GM19328 (cell line): ENCODE measurements around the gene PPP2R2B.
"Not testable (repeated sequence)": the region's sequence is repeated elsewhere in the genome, so short reads cannot be mapped to it uniquely, and the experiment has no call there.

Source experiments
- ATAC-seq: cut with Tn5 transposase; IDR thresholded peaks from one replicate; pipeline ENCODE4 v1.9.1; 2021; ENCODE audit warnings: mild to moderate bottlenecking, moderate library complexity; ENCODE audit not compliant: unreplicated experiment

The PPP2R2B gene

DNA sequence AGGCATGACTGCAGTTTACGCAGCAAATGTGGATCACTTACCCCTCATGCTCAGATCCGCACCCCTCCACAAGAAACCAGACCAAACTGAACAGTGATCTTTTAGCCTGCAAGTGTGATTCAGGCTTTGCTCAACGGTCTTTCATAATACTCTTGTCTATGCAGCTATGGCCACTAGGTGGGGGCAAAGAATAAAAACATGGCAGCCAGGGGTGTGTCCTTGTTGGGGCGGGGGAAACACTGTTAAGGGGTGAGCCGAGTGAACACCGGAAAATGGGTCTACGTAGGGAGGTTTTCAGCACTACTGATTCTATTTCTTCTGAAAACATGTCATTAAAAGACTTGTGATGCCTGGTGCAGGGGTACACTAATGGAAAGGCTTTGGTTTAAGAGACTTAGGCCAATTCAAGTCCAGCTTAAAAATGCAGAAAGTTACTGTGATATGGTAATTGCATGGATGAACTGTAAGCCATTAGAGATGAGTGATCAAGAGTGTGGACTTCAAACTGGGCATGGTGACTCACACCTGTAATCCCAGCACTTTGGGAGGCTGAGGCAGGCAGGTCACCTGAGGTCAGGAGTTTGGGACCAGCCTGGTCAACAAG lies 312.7 kb downstream of the PPP2R2B start:
- ATAC-seq, result peak; percentile 97

DNA sequence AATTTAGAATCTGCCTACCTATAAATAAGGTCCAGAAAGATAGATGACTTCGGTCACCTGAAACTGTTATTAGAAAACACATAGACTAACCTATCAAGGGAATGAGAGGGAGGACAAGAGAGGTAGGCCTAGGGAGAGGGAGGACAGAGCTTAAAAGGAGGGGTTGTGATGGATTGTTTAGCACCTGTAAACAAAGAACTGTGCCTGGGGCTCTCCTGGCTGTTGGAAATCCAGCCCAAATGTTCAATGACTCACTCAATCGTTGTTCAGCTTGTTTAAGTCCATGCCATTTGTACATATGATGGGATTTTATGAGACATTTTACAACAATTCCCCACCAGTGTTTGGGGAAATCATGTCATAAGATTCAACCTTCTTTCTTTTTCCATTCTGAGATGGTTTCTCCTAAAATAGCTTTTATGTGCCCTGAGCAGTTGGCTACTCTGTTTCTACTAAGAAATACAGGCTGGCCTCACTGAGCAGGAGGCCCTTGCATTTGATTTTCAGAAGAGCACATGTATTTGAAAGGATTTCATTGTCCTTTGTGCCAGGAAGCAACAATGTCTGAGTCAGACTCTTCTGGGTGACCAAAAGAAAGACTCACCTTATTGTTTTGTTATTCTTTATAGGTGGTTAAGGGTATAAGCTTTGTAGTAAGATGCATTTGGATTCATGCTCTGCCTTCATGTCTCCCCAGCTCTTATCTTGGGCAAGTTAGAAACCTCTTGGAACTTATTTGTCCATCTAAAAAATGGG lies 314.4 kb downstream of the PPP2R2B start:
- no peak for ATAC-seq

DNA sequence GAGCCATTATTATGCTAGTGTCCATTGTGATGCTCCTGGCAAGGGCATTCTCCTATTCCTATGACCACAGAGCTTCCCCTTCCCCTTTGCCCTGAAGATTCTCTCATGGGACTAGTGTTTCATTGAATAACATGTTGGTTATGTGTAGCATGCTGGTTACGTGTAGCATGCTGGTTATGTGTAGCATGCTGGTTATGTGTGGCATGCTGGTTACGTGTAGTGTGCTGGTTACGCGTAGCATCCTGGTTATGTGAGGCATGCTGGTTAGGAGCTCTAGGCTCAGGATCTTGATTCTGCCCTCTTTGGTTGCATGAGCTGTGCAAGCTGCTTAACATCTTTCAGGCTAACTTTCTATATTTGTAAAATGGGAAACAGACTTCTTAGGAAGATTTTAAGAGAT lies 316.1 kb downstream of the PPP2R2B start:
- ATAC-seq, result no peak

DNA sequence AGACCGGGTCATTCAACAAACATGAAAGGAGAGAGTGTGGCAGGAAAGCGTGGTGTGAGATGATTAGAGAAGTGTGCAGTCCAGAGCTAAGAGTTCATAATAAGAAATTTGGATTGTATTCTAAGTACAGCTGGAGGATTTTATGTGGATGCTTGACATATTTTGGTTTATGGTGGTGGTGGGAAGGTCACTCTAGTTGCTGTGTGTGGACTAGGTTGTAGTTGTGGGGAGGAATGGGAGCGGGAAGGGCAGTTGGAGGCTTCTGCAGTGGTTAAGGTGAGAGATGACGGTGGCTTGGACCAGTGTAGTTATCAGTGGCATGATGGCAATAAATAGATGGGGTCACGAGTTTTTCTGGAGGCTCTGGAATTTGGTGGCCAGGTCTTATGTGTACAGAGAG lies 316.8 kb downstream of the PPP2R2B start:
- ATAC-seq, result no peak

DNA sequence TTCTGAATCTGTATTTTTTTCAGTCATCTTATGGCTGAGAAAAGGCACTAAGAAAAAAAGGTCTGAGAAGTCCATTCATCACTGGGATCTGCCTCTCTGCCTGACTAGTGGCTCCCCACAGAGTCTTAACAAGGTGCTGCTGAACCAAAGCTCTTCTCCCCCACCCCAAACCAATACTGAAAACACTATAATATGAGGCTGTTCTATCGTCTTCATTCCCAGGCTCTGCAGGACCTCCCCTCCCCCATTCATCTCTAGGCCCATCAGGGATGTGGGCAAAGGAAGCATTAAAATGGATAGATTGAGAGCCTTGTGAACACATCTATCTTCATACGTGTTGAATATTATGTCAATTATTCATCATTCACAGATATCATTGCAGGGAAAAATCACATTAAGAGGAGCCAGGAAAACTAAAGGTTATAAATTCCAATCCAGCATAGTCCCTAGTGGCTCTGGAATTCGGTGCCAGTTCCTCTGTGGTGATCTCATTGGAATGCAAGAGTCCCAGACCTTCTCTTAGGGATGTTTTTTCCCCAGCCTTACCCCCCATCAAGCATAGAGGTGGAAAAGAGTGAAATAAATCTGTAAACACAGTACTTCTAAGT lies 318.2 kb downstream of the PPP2R2B start:
- ATAC-seq, result no peak

DNA sequence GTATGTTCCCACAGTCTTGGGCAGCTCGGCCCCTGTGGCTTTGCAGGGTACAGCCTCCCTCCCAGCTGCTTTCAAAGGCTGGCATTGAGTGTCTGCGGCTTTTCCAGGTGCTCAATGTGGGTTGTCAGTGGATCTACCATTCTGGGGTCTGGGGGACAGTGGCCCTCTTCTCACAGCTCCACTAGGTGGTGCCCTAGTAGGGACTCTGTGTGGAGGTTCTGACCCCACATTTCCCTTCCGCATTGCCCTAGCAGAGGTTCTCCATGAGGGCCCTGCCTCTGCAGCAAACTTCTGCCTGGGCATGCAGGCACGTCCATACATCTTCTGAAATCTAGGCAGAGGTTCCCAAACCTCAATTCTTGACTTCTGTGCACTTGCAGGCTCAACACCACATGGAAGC lies 321.7 kb downstream of the PPP2R2B start:
- ATAC-seq, result not testable (repeated sequence)

DNA sequence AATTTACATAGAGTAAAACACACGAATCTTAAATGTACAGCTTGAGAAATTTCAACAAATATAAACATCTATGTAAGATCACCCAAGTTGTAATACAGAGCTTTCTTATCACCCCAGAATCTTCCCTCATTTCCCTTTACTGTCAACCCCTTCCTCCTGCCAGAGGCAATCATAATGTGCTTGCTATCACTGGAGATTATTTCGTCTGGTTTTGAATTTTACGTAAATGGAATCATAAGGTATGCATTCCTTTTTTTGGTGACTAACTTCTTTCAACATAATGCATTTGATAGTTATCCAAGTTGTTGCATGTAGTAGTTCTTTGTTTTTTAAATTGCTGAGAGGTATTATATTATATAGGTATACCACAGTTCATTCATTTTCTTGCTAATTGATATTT lies 325.1 kb downstream of the PPP2R2B start:
- ATAC-seq, result no peak

DNA sequence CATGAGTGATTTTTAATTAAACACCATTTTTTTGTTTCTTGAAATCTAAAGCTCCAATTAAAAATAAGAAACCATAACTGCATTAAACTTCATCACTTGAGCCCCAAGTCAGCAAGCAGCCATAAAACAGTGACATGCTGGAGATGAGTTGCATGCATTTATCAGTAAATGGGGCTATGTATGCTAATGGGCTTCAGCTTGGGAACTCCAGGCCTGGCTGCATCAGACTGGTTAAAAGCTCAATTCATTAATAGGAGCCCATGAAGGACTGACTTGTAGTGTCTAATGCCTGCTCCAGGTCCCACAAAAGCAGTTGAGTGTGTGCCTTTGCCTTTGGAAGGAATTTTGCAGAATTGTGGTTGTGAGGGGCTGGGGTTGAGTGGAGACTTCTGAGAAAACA lies 328.9 kb downstream of the PPP2R2B start:
- no peak for ATAC-seq

DNA sequence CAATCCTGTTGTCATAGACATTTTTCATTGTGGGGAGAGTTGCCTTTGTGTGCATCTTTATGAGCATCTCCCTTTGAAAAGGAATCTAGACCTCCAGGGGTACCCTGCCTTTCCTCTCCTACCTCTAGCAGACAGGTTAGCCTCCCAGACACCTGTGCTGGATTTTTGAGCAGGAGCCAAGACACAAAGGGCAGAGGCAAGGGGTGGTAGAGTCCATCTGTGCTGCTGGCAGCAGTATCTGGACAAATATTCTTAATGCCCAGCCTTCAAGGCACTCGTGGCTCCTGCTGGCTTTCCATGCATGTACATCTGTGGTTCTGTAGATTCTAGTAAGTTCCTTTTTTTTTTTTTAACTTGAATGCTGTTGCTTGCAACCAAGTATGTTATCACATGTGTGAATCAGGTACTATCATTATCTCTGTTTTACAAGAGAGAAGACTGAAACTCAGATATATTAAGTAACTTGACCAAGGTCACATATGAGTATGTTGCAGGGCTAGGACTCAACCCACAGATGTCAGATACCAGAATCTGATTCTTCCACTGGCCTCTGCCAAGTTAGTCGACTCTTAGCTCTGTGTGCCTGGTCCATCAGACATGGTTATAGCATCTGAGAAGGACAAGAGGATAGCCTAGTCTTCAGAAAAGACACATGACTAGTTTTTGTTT lies 329.6 kb downstream of the PPP2R2B start:
- no peak for ATAC-seq

DNA sequence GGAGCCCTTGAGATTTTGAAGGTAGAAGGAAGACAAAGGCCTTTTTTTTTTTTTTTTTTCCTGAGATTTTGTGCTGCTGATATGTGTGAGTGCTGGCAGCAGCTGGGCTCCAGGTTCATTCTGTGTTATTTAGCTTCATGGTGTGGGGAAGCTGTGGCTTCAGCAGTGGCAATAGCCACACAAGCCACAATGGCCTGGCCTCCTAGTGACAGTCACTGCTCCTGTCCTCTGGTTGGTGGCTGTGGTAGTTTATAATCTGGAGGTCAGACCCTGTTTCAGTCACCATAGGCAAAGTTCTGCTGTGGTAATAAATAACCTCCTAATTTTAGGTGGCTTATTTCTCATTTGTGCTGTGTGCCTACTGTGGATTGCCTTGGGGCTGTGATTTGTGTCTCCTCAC lies 334.3 kb downstream of the PPP2R2B start:
- ATAC-seq, result no peak

DNA sequence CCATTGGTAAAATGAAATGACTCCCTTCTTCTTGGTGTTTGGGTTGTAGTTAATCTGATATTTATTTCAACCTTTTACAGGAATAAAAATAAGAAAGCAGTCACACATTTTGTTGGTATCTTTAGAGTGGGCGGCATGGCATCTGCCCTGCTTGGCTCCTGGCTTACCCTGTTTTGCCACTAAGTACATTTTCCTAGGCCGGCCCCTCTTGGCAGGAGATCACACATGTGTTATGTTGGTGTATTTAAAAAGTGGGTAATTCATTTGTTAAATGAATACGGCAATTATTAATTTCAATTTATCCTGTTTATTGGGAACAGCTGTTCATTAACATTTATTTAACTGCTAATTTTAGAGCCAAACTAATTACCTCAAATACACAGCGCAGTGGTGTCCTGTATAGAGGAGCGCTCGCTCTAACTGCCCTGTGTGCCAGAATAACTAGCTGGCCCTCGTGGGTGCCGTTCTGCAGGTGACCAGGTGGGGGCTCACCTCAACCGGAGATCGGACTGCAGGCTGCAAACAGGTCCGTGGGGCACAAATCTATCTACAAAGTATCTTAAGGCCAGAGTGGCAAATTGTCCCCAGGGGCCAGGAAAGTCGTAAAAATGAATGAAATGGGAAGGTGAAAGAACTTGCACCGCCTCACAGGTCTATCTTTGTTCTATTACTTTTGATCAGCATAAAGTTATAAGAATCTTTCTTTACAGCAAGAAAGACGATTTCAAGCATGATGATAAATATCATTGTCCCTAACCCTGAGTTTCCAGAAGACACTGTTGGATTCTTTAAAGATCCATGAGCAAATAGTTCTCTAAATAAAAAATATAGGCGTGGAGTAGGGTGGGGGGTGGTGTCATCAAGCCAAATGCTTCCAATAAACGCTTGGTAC lies 336.4 kb downstream of the PPP2R2B start:
- peak; percentile 99 for ATAC-seq

DNA sequence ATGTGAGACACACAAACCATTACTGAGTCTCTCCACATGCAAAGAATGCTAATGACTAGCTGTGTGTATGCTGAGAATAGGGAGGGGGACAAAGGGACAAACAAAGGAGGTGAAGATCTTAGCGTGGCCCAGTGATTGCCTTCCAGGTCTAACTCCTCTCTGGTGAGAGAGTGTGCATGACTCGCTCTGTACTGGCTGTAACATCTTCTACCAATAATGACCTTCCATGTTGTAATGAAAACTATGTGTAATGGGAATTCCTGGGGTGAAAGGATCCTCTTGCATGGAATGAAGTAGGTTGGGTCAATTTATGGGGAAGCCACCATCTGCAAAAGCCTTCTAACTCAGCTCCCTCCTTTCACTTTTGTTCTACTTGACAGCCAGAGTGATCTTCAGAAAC lies 338.1 kb downstream of the PPP2R2B start:
- ATAC-seq, result no peak

DNA sequence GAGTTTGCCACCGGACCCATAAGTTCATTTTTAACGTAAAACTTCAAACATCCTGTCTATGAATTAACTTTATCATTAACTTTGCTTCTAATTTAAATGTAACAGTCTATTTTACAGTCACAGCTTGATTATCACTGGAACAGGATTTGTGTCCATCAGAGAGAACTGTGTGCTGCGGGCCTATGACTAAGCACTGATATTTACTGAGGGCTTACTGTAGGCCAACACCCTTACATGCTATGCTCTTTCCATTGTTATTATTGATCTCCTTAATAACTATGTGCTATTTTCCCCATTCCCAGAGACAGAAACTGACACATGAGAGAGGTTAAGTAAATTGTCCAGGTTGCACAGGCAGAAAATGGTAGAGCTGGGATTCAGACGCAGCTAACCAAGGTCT lies 338.6 kb downstream of the PPP2R2B start:
- ATAC-seq, result no peak

DNA sequence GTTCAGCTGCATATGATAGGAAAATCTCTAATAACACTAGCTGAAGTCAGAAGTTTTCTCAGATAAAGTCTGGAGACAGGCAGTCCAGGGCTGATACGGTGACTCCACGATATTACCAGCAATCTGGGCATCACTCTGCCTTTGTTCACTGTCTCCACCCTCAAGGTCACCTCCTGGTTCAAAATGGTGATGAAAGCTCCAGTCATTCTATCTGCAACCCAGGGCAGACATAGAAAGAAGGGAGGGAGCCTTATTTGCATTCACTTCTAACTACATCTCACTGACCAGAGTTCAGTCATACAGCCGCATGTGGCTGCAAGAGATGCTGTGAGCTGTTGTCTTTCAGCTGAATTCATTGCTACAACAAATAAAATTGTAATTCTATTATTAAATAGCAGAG lies 340.1 kb downstream of the PPP2R2B start:
- no peak for ATAC-seq

DNA sequence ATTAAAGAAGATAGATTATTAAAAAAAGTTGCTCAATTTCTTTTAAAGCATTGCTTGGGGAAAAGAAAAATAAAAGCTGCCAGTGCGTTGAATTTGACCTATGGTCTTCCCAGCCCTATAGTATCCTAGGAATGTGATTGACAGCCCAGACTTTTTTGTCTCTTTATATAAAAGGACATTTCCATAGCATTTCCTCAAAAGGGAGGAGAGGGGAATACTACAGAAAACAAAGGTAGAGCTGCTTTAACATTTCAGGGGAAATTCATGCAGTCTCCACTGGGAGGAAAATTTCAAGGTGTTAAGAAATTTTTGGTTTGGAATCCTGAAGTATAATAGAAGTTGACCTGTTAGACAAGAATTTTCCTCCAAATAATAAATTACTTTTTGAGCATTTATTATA lies 344.7 kb downstream of the PPP2R2B start:
- no peak for ATAC-seq

DNA sequence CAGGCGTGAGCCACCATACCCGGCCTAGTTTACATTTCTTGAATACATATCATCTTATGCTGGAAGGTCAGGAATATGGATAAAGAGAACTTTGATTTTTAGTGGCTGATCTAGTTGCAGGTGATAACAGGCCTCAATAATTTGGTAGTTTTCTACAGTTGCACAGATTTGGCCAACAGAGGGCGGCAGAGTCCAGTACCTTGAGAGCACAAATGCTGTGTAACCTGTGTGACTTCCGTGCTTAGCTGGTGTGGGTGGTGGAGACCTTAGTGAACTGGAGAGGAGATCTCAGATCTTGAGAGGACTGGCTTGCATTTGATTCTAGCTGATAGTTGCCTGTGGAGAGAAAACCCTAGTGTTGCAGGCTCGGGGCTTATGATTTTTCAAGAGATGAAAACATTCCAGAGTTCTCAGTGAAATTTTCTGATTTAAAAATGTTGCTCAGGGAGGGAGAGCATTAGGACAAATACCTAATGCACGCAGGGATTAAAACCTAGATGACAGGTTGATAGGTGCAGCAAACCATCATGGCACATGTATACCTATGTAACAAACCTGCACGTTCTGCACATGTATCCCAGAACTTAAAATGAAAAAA lies 345.2 kb downstream of the PPP2R2B start:
- ATAC-seq, result peak; percentile 96
